NCI-H2081 (cell line): ENCODE measurements around the gene ZNF488.
A peak's percentile ranks its signal among the peaks of the same experiment; 100 is the strongest.

ENCODE experiments used
- DNase-seq, 2 experiments: peaks; one replicate each; lab custom pipeline; 2025; lab: John Stamatoyannopoulos, UW

ZNF488 gene

DNA sequence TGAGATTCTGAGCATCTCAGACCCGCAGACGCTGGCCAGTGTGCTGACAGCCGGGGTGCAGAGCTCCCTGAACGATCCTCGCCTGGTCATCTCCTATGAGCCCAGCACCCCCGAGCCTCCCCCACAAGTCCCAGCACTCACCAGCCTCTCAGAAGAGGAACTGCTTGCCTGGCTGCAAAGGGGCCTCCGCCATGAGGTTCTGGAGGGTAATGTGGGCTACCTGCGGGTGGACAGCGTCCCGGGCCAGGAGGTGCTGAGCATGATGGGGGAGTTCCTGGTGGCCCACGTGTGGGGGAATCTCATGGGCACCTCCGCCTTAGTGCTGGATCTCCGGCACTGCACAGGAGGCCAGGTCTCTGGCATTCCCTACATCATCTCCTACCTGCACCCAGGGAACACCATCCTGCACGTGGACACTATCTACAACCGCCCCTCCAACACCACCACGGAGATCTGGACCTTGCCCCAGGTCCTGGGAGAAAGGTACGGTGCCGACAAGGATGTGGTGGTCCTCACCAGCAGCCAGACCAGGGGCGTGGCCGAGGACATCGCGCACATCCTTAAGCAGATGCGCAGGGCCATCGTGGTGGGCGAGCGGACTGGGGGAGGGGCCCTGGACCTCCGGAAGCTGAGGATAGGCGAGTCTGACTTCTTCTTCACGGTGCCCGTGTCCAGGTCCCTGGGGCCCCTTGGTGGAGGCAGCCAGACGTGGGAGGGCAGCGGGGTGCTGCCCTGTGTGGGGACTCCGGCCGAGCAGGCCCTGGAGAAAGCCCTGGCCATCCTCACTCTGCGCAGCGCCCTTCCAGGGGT lies 35.2 kb downstream of the ZNF488 start:
- no peak for DNase-seq

DNA sequence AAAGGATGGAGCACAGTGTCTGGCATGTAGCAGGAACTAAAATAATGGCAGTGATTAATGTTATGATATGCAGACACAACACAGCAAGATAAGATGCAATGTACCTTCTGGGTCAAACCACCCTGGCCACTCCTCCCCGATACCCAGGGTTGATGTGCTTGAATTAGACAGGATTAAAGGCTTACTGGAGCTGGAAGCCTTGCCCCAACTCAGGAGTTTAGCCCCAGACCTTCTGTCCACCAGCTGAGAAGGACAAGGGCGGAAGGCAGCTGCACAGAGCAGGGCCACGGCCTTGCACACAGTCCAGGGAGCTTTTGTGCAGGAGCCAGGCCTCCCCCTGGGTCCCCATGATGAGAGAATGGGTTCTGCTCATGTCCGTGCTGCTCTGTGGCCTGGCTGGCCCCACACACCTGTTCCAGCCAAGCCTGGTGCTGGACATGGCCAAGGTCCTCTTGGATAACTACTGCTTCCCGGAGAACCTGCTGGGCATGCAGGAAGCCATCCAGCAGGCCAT lies 35.9 kb downstream of the ZNF488 start, which contains the start of gene RBP3:
TSS of gene RBP3 (plus strand) at position 226 of the 514 bp plus-strand sequence. CDS start at position 348, 122 bp downstream.
- DNase-seq: no peak

DNA sequence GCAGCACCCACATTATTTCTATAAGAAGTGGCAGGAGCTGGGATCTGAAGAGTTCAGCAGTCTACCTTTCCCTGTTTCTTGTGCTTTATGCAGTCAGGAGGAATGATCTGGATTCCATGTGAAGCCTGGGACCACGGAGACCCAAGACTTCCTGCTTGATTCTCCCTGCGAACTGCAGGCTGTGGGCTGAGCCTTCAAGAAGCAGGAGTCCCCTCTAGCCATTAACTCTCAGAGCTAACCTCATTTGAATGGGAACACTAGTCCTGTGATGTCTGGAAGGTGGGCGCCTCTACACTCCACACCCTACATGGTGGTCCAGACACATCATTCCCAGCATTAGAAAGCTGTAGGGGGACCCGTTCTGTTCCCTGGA lies 36.8 kb downstream of the ZNF488 start:
- DNase-seq: no peak

DNA sequence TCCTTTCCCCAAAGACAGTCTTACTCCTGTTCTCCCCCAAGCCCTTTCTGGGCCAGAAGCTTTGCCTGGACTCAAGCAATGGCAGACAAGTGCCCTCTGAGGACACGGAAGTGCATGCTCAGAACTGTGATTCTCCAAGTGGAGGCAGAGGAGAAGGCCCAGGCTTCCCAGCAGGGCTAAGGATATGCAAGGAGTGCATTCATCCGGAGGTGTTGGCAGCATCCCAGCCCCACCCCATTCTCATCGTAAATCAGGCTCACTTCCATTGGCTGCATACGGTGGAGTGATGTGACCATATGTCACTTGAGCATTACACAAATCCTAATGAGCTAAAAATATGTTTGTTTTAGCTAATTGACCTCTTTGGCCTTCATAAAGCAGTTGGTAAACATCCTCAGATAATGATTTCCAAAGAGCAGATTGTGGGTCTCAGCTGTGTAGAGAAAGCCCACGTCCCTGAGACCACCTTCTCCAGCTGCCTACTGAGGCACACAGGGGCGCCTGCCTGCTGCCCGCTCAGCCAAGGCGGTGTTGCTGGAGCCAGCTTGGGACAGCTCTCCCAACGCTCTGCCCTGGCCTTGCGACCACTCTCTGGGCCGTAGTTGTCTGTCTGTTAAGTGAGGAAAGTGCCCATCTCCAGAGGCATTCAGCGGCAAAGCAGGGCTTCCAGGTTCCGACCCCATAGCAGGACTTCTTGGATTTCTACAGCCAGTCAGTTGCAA lies 37.4 kb downstream of the ZNF488 start:
- peak; percentile 23 to 25 for DNase-seq

DNA sequence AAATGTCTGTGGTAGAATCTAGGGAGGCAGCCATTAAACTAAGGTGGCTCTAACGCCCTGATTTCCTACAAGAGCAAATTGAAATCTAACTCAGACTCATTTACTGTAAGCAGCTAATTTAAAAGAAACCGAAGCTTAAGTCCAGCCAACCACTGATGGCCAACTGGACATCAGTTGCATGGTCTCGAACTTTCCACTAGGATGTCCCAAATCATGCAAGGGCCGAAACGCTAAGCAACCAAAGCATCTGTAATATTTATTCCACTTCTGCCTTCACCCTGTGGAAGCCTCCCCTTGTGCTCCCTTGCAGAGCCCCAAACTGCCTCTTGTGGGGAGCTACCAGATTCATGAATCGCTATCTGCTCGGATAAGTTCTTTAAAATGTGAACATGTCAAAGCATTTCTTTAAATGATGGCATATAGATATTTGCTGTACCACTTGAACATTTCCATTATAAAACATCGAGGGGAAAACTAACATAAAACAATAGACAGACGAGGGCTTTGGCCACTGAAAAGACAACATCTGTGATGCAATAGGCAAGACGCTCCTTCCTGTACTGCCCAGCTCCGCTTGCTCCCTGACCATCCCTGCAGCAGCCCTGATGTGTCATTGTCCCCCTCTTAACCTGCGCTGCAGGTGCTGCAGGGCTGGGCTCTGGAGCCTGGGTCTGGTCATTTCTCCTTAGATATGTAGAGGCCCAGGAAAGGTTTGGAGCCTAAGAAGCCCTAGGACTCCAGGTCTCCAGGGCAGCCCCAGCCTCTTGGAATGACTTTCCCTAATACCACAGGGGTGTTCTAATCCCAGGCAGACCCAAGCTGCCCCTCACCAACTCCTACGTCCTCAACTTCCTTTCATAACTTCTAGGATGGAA lies 38.9 kb downstream of the ZNF488 start:
- DNase-seq: no peak

DNA sequence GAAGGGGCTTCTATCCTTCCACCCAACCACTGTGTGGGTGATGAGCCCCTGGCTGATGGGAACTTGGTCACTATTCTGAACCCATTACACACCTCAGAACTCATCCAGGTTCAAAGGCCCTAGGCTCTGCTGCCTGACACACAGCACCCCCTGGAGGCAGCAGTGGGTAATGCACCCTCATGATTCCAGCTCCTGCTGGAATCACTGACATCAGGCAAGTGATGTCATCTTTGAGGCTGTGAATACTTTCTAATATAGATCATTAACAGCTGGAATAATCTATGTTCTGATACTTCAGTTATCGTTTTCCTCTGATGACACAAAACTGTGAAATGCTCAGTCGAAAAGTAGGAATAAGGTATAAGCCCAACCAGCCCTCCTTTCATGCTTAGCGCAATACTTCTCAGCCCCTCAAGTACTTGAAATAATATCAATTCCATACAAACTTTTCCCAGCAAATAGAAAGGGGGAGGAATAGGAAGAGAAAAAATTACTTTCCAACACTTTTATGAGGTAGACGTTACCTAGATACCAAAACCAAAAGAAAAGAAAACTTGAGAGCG lies 43.4 kb downstream of the ZNF488 start:
- DNase-seq: peak in 1 of 2 experiments; percentile 23

DNA sequence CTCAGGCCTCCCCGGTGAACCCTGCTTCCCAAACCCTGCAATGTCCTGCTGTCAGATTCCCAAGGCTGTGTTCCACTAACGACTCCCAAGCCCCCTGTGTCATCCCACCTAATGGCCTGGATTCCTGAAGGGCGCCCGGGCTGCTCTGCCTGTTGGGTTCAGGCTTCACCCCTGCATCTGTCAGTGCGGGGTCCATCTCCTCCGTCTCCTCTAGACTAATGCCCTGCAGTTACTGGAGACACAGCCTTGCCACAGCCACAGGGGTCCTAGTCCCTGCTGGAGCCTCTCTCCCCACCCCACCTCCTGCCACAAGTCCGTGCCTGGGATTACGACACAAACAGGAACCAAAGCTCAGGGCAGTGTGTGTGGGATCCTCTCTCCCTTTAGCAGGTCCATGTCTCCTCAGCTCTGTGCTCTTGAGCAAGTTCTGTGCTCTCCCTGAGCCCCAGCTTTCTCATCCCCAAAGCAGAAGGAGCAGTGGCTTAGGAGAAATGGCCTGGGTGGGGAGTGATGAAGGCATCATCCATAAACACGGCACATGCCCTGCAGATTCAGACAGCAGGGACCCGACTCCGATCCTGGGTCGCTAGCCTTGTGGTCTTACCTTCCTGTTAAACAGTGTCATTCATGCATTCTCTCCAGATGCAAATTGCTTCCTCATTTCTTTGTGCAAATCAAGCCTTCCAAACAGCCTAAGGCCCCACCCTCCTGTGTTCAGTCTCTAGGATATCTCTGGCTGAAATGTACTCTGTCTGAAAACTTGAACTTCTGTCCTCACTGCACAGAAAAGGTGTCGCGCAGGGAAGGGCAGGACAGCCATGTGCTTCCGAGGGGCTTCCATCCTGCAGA lies 44.1 kb downstream of the ZNF488 start:
- no peak for DNase-seq

DNA sequence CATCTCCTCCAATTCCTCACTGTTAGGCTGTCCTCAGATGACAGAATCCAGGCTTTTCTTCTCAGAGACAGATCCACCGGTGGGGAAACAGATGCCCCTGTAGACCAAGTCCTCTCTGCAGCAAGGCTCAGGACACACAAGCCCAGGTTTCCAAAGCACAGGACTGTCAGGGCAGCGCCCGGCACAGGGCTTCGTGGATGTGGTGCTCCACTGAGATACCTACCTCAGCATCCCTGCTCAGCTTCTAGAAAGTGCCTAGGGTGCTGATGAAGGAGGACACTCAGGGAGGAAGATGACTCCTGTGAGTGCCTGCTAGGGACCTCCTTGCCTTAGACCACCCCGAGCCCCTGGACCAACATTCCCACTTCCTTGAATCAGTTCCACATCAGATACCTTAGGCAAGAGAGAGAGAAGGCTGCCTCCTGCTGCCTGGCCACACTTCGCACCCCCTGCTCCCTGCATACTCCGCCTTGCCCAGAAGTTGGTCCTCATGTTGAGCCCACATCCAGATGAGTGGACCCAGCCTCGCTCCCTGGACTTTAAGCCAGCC lies 44.8 kb downstream of the ZNF488 start:
- DNase-seq: no peak

DNA sequence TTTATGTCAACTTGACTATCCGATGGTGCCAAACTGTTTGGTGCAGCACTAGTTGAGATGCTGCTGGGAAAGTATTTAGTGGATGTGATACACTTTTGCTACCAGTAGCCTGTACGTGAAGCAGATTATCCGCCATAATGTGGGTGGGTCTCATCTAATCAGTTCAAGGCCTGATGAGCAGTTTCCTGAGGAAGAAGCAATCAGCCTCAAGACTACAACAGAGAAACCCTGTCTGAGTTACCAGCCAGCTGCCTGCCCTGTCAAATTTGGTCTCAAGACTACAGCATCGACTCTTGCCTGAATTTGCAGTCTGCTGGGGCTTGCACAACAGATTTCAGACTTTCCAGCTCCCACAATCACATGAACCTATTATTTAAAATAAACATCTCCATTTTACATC lies 46.8 kb downstream of the ZNF488 start:
- no peak for DNase-seq

DNA sequence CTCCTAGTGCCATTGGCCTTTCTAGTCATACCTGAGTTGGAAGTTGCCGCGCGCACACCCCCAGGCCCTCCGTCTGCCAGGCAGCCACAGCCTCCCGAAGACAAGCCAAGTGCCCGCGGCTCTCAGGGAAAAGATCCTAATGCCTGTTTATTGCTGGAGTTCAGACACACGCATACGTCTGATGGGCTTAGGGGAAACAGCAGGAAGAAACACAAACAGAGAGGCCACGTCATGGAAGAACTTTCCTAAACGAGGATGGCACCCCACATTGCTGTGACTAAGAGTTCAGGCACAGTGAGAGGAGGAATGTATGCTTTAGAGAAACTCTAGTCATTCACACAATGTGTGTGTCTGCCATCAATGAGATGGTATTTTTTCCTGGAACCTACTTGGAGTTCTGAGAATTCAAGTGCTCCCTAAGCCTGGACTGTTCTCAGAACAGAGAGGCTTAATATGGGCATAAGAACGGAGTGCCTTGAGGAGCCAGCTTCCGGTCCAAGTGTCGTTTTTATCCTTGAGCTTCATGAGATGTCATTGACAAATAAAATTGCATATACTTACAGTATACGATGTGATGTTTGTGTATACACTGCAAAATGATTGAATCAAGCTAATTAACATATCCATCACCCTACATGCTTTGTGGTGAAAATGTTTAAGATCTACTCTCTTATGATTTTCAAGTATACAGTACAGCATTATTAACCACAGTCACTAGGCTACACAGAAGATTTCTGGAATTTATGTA lies 47.5 kb downstream of the ZNF488 start:
- no peak for DNase-seq

DNA sequence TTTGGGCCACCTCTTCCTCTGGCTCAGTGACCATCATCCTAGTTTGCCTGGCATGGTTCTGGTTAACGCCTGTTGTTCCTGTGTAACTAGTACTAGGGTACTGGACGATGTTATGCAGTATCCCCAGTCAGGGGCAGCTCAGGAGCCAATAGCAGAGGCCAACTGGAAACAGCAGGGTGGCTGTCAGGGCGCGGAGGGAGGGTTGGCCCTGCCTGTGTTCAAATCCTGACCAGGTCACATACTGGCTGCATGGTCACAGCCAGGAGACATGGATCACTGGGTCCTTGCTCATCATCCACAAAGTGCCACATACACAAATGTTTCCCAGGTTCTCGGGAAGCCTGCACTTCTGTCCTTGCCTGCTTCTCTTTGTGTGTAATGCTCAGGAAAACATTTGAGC lies 48.2 kb downstream of the ZNF488 start:
- no peak for DNase-seq

DNA sequence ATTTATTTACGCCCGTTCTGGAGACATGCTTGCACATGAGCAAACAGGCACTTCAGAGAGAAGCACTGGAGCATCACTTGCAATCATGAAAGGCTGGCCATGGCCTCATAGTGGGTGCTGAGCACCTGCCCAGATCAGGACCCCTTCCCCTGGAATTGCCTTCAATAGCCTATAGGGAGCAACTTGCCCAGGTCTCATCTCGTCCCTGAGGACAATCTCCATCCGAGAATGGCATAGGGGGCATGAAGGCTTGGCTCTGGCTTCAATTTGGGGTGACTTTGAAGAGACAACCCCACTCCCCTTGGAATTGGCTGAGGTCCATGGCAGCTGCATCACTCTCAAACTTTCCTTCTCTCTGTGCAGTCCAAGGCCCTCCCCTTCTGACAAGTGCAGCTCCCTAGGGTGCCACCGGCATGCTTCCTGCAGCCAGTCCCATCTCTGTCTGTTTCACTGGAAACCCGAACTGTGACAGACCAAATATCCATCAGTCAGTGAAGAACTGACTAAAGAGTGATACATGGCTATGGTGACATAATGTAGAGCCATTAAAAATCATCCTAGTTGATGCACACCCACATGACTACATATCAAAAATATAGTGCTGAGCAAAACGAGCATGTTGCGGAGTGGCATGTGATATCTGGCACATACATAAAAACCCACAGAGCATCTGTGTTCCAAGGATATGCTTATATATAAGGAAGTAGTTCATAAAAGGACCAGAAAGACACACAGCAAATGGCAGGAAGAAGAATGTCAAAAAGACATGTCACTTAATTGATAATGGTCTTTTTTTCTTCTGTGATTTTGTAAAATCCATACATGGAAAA lies 49.4 kb downstream of the ZNF488 start:
- DNase-seq: no peak

DNA sequence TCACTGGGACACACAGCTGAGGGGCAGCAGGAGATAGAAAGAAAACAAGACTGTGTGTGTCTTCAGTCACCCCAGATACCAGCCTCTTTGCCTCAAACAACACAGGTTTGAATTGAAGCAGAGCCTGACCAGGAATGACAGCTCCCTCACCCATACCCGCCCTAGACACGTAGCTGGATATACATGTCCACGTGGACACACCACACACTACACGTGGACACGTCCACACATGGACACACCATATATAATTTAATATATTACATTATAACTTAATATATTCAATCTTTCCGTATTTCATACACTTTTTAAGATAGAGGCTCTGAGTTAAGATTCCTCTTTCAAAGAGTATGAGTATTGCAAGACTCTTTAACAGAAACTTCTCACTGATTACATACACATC lies 50.6 kb downstream of the ZNF488 start:
- no peak for DNase-seq

DNA sequence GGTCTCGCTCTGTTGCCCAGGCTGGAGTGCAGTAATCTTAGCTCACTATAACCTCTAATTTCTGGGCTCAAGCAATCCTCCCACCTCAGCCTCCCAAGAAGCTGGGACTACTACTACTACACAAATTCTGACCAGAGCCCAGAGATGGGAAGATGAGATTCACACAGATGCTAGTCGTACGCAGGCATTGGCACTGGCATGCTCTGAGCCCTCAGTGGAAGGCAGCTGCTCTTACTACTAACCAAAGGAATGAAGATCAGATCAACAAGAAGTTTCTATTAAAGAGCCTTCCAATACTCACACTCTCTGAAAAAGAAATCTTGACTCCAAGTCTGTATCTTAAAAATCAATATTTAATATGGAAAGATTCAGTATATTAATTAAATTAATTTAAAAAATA lies 51.1 kb downstream of the ZNF488 start:
- DNase-seq: no peak

DNA sequence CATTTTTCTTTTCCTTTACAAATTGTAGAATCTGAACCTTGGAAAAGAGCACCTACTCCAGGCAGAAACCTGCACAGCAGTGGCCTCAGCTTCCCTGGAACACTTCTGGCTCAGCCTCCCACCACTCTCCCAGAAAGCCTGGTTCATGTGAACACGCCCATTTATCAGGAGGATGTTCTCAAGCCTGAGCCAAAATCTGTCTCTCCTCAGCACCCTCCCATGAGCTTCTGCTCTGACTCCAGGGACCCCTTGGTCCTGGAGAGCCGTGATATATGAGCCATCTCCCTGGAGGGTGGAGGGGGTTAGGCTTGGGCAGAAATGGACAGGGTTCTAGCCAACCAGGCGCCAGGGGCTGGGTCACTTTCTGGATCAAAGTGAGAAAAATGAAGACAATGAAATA lies 51.7 kb downstream of the ZNF488 start:
- no peak for DNase-seq

DNA sequence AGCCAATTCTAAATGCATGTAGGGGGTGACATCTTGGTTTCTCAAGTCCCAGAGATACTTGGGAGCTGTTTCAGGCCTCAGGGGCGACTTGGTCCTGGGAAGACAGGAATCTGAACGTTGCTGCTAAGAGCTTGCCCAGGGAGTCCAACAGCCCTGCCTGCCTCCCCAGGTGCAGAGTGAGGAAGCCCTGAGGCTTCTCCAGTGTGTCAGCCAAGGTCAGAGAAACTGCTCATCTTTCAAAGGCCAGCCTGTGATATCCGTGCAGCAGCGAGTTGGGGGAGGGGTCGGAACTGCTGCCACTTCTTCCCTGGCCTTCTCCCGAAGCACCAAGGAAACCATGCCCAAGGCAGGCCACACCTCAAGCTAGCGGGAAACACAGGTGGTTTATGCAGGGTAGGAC lies 52.1 kb downstream of the ZNF488 start:
- DNase-seq: no peak

DNA sequence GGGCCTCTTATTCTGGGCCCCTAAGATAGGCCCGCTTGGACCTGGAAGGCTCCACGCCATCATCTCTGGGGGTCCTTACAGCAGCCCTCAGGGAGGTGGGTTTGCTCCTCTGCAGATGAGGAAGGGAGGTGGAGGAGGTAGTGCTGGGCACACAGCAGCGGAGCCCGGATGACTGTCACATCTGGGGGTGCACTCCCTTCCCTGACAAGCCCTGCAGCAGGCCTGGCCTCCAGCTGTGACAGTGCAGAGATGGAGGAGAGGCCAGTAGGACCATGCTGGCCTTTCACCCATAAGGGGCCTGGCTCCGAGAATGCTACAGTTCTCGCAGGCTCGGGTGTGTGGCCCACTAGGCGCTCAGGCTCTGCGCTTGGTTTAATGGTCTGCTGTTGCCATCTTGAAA lies 52.6 kb downstream of the ZNF488 start:
- no peak for DNase-seq

DNA sequence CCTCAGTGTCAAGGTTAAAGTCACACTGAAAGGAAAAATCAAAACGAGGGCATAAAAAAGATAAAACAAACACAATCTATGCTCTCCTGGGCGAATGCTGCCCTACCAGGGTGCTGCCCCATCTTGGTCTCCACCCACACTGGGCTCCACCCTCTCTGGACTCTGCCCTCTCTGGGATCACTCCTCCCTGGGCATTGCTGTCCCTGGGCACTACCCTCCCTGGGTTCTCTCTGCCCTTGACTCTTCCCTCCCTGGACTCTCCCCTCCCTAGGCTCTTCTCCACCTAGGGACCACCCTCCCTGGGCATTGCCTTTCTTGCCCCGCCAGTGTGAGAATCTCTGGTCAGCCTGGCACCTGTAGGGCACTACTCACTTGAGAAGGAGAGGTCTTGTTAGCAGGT lies 53.3 kb downstream of the ZNF488 start:
- DNase-seq: no peak

DNA sequence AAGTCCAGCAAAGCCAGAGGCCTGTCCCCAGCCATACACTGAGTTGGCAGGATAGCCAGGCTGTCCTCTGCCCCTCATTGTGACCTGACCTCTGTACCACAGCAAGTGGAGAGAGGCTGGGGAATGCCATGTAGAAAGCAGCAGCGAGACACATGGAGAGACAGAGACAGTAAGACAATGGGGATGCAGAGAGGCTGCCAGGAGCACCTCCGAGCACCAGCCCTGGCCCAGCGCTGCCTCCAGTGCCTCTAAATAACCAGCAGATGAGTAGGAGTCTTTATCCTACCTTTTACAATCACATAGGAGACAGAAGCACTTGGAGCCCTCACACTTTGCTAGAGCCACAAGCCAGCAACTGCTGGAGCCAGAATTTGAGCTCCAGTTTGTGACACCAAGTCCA lies 53.7 kb downstream of the ZNF488 start:
- DNase-seq: no peak
